Esophagus muscularis mucosa (tissue), 4 donors: ENCODE measurements around the gene CPB1.

Experiments
- EP300 ChIP-seq: sonication (generic); formaldehyde crosslinking; IDR thresholded peaks from one replicate; pipeline ENCODE4 v1.6.1; 2017; ENCODE audit warnings: antibody characterized with exemption
- POLR2A ChIP-seq: fragments of 450-650 bp; IDR thresholded peaks from one replicate; pipeline ENCODE4 v1.6.1; 2017; ENCODE audit warnings: antibody characterized with exemption, moderate library complexity, mild to moderate bottlenecking, low read depth
- POLR2AphosphoS5 ChIP-seq, 2 donors: sonication (generic); formaldehyde crosslinking; IDR thresholded peaks; one replicate each; pipeline ENCODE4 v1.6.1; 2017; ENCODE audit warnings: antibody characterized with exemption in 2 of 2
- TF ChIP-seq, protein P1 (sequence below), 3 experiments: fragments of 200-600 bp in 2 of 3; fragments of 450-650 bp in 1 of 3; sonication (generic) in 2 of 3; IDR thresholded peaks; one replicate each; pipeline ENCODE4 v1.5.1; 2017 to 2019; ENCODE audit warnings: antibody characterized with exemption in 3 of 3, mild to moderate bottlenecking in 2 of 3, moderate library complexity in 1 of 3

- TF ChIP-seq, protein P1, sequence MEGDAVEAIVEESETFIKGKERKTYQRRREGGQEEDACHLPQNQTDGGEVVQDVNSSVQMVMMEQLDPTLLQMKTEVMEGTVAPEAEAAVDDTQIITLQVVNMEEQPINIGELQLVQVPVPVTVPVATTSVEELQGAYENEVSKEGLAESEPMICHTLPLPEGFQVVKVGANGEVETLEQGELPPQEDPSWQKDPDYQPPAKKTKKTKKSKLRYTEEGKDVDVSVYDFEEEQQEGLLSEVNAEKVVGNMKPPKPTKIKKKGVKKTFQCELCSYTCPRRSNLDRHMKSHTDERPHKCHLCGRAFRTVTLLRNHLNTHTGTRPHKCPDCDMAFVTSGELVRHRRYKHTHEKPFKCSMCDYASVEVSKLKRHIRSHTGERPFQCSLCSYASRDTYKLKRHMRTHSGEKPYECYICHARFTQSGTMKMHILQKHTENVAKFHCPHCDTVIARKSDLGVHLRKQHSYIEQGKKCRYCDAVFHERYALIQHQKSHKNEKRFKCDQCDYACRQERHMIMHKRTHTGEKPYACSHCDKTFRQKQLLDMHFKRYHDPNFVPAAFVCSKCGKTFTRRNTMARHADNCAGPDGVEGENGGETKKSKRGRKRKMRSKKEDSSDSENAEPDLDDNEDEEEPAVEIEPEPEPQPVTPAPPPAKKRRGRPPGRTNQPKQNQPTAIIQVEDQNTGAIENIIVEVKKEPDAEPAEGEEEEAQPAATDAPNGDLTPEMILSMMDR (IDR thresholded peaks at IDR 0.05) = no peak
- no peak for TF ChIP-seq POLR2A
- TF ChIP-seq POLR2AphosphoS5 (IDR thresholded peaks at IDR 0.05) = no peak
- TF ChIP-seq EP300 = no peak
Observed at GRCh38 chr3:148906667-148907066, 79.1 kb downstream of the CPB1 start.
